Activated T-helper 1 cell treated with anti-CD3 and anti-CD28 coated beads, Interleukin-2, amount 50 U/mL, for 16 hours (primary cell): ENCODE data around the gene RNF180.
"Not testable (repeated sequence)": the region's sequence is repeated elsewhere in the genome, so short reads cannot be mapped to it uniquely, and the experiment has no call there.

ENCODE experiments used
- DNase-seq, 2 donors: peaks; one replicate each; pipeline ENCODE4 v3.0.0-alpha.2; 2020; ENCODE audit warnings: low read depth in 1 of 2, low spot score in 1 of 2

Gene RNF180

DNA sequence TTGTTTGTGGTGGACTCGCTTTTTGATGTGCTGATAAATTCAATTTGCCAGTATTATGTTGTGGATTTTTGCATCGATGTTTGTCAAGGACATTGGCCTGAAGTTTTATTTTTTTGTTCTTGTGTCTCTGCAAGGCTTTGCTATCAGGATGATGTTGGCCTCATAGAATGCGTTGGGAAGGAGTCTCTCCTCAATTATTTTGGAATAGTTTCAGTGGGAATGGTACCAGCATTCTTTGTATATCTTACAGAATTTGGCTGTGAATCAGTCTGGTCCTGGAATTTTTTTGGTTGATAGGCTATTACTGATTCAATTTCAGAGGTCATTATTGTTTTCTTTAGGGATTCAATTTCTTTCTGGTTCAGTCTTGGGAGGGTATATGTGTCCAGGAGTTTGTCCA is 198.8 kb downstream of the RNF180 start:
- no peak for DNase-seq

GRCh38 chr5:64384765-64385164 is 219.1 kb downstream of the RNF180 start:
- DNase-seq: no peak

DNA sequence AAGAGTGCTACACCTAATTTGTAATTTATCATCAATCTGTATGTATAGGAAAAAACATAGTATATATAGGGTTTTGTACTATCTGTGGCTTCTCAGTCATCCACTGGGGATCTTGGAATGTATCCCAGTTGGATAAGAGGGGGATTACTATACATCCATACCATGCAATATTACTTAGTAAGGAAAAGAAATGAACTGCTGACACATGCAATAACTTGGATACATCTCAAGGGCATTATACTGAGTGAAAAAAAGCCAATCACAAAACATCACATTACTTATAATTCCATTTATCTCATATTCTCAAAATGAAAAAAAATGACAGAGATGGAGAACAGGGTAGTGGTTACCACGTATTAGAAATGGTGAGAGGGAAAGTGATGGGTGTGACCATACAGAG is 231.9 kb downstream of the RNF180 start:
- no peak for DNase-seq

GRCh38 chr5:64398735-64399134 is 233.1 kb downstream of the RNF180 start:
- not testable (repeated sequence) for DNase-seq

DNA sequence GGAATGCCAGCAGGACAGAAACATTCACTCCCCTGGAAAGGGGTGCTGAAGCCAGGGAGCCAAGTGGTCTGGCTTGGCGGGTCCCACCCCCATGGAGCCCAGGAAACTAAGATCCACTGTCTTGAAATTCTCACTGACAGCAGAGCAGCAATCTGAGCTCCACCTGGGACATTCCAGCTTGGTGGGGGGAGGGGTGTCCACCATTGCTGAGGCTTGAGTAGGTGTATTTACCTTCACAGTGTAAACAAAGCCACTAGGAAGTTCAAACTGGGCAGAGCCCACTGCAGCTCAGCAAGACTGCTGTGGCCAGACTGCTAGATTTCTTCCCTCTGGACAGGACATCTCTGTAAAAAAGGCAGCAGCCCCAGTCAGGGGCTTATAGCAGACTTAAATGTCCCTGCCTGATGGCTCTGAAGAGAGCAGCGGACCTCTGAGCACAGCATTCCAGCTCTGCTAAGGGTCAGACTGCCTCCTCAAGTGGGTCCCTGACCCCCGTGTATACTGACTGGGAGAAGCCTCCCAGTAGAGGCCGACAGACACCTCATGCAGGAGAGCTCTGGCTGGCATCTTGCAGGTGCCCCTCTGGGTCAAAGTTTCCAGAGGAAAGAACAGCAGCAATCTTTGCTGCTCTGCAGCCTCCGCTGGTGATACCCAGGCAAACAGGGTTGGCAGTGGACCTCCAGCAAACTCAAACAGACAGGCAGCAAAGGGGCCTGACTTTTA is 241.6 kb downstream of the RNF180 start:
- not testable (repeated sequence) for DNase-seq

DNA sequence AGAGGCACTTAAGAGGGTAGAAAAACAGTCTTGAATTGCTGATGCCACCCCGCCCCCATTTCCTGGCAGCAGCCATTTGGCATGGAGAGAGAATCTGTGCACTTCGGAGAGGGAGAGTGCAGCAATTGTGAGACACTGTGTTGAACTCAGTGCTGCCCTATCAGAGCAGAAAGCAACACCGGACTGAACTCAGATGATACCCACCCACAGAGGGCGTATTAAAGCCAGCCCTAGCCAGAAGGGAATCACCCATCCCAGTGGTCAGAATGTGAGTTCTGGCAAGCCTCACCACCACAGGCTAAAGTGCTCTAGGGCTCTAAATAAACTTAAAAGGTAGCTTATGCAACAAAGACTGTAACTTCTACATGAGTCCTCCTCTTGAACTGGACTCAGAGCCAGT is 251.7 kb downstream of the RNF180 start:
- DNase-seq: no peak

GRCh38 chr5:64418013-64418412 is 252.4 kb downstream of the RNF180 start:
- DNase-seq: no peak
